NCI-H510A (cell line): ENCODE data around the gene STK32B.
A peak's percentile ranks its signal among the peaks of the same experiment; 100 is the strongest.
"Not testable (repeated sequence)": the region's sequence is repeated elsewhere in the genome, so short reads cannot be mapped to it uniquely, and the experiment has no call there.

ENCODE experiments used
- DNase-seq: peaks from one replicate; lab custom pipeline; 2025; lab: John Stamatoyannopoulos, UW

The STK32B gene

GRCh38 chr4:5051278-5052203 lies at the start of gene STK32B:
STK32B (plus strand) TSS chr4:5051480.
- DNase-seq = peak; percentile 32

GRCh38 chr4:5001641-5002040 lies 49.6 kb upstream of the STK32B start:
- not testable (repeated sequence) for DNase-seq

GRCh38 chr4:5003372-5003857 lies 47.9 kb upstream of the STK32B start:
- no peak for DNase-seq

- DNase-seq = no peak
Observed at GRCh38 chr4:5003918-5004317, 47.4 kb upstream of the STK32B start.

- DNase-seq = no peak
Observed at GRCh38 chr4:5004496-5004895, 46.8 kb upstream of the STK32B start.

GRCh38 chr4:5006932-5007331 lies 44.3 kb upstream of the STK32B start:
- not testable (repeated sequence) for DNase-seq

- DNase-seq = no peak
Observed at GRCh38 chr4:5009796-5010195, 41.5 kb upstream of the STK32B start.

GRCh38 chr4:5010984-5011383 lies 40.3 kb upstream of the STK32B start:
- DNase-seq = no peak

- no peak for DNase-seq
Observed at GRCh38 chr4:5012244-5012898, 38.9 kb upstream of the STK32B start.

- no peak for DNase-seq
Observed at GRCh38 chr4:5012958-5013357, 38.3 kb upstream of the STK32B start.

- no peak for DNase-seq
Observed at GRCh38 chr4:5014007-5014682, 37.1 kb upstream of the STK32B start.

- DNase-seq = no peak
Observed at GRCh38 chr4:5018096-5018495, 33.2 kb upstream of the STK32B start.

- no peak for DNase-seq
Observed at GRCh38 chr4:5018603-5019002, 32.7 kb upstream of the STK32B start.

- DNase-seq = no peak
Observed at GRCh38 chr4:5019274-5019673, 32.0 kb upstream of the STK32B start, which contains the start of gene CYTL1. CYTL1 (minus strand) TSS chr4:5019458; CDS start chr4:5019445, 13 bp downstream.

- DNase-seq = no peak
Observed at GRCh38 chr4:5019796-5020195, 31.5 kb upstream of the STK32B start.

- no peak for DNase-seq
Observed at GRCh38 chr4:5020341-5020740, 30.9 kb upstream of the STK32B start.

- DNase-seq = no peak
Observed at GRCh38 chr4:5021546-5021945, 29.7 kb upstream of the STK32B start.

GRCh38 chr4:5024673-5025072 lies 26.6 kb upstream of the STK32B start:
- DNase-seq = no peak

GRCh38 chr4:5026371-5026770 lies 24.9 kb upstream of the STK32B start:
- DNase-seq = no peak

GRCh38 chr4:5027346-5027745 lies 23.9 kb upstream of the STK32B start:
- DNase-seq = no peak

- no peak for DNase-seq
Observed at GRCh38 chr4:5028480-5028879, 22.8 kb upstream of the STK32B start.

- no peak for DNase-seq
Observed at GRCh38 chr4:5029447-5029846, 21.8 kb upstream of the STK32B start.
